IMR-90 (cell line): ENCODE results near the gene SAMD9. TPM values are rescaled to one million over a fixed set of nuclear protein-coding genes. Genes with fewer than 3 reads are reported as not detected.
A peak's percentile ranks its signal among the peaks of the same experiment; 100 is the strongest.

Source experiments
- ATAC-seq: fragments of 200-7000 bp; cut with Tn5 transposase; 2 replicates; pipeline ENCODE4 v1.9.1; 2020; ENCODE audit warnings: low read depth, mild to moderate bottlenecking, moderate library complexity
- BruUV-seq: library from RNA; stranded (reverse); fragments of 400-500 nt; replicated peaks from 2 replicates; lab custom pipeline; 2021; lab: Mats Ljungman, UMichigan
- CTCF ChIA-PET: fragments of 300-600 bp; formaldehyde crosslinking; extraction: SDS; loops from one replicate; lab custom pipeline; 2021; ENCODE audit warnings: antibody characterized with exemption; lab: Yijun Ruan, JAX
- POLR2A ChIA-PET: fragments of 300-600 bp; sonication (Branson Sonifier 250); formaldehyde crosslinking; loops from one replicate; lab custom pipeline; 2022; ENCODE audit warnings: antibody characterized with exemption; ENCODE audit not compliant: unreplicated experiment; lab: Charles Lee
- DNase-seq: peaks from one replicate; pipeline ENCODE4 v3.0.0; 2013
- H2AFZ ChIP-seq: replicated peaks from 2 replicates; pipeline ENCODE3; 2013; ENCODE audit warnings: low read length, mild to moderate bottlenecking; ENCODE audit not compliant: poor library complexity
- H2AK5ac ChIP-seq: 2 replicates; pipeline ENCODE4 v1.6.1; 2013; ENCODE audit warnings: low read depth, low read length, inconsistent platforms
- H2AK9ac ChIP-seq: replicated peaks from 2 replicates; pipeline ENCODE3; 2013; ENCODE audit warnings: mild to moderate bottlenecking, low read depth, low read length, moderate library complexity; ENCODE audit not compliant: poor library complexity
- H2BK120ac ChIP-seq: 2 replicates; pipeline ENCODE4 v1.6.1; 2013; ENCODE audit warnings: low read depth, low read length, inconsistent platforms
- H2BK15ac ChIP-seq: 3 replicates; pipeline ENCODE4 v1.6.1; 2013; ENCODE audit warnings: low read depth, low read length, inconsistent platforms
- H2BK20ac ChIP-seq: 2 replicates; pipeline ENCODE4 v1.6.1; 2013; ENCODE audit warnings: low read depth, mild to moderate bottlenecking, inconsistent platforms, low read length, moderate library complexity
- H2BK5ac ChIP-seq: 2 replicates; pipeline ENCODE4 v1.6.1; 2013; ENCODE audit warnings: mild to moderate bottlenecking, low read depth, low read length, inconsistent platforms; ENCODE audit not compliant: poor library complexity, severe bottlenecking
- H3K14ac ChIP-seq: replicated peaks from 2 replicates; pipeline ENCODE4 v1.6.1; 2013; ENCODE audit warnings: low read depth, low read length, inconsistent platforms
- H3K18ac ChIP-seq: 2 replicates; pipeline ENCODE4 v1.6.1; 2013; ENCODE audit warnings: low read depth, low read length, control low read depth
- H3K23ac ChIP-seq: 2 replicates; pipeline ENCODE4 v1.6.1; 2013; ENCODE audit warnings: low read depth, low read length, inconsistent platforms
- H3K27ac ChIP-seq: 2 replicates; pipeline ENCODE4 v1.5.1; 2013; ENCODE audit warnings: mild to moderate bottlenecking, control low read depth, low read length; ENCODE audit not compliant: insufficient read depth
- H3K27me3 ChIP-seq: 2 replicates; pipeline ENCODE4 v1.6.1; 2013; ENCODE audit warnings: low read length; ENCODE audit not compliant: control insufficient read depth, insufficient read depth
- H3K36me3 ChIP-seq: 2 replicates; pipeline ENCODE4 v1.6.1; 2013; ENCODE audit warnings: low read length, mixed read lengths; ENCODE audit not compliant: control insufficient read depth, insufficient read depth
- H3K4ac ChIP-seq: 2 replicates; pipeline ENCODE4 v1.6.1; 2013; ENCODE audit warnings: low read depth, low read length, inconsistent platforms
- H3K4me1 ChIP-seq: 2 replicates; pipeline ENCODE4 v1.6.1; 2013; ENCODE audit warnings: low read length, mixed read lengths; ENCODE audit not compliant: control insufficient read depth, insufficient read depth
- H3K4me2 ChIP-seq: 2 replicates; pipeline ENCODE4 v1.6.1; 2013; ENCODE audit warnings: low read depth, mild to moderate bottlenecking, control low read depth, low read length, moderate library complexity
- H3K4me3 ChIP-seq: 2 replicates; pipeline ENCODE4 v1.5.1; 2013; ENCODE audit warnings: low read depth, mild to moderate bottlenecking, control low read depth, low read length, moderate library complexity; ENCODE audit not compliant: insufficient read depth
- H3K56ac ChIP-seq: 2 replicates; pipeline ENCODE4 v1.6.1; 2013; ENCODE audit warnings: low read length, inconsistent platforms; ENCODE audit not compliant: insufficient read depth; ENCODE audit errors: extremely low read depth
- H3K79me1 ChIP-seq, 2 experiments: 2 replicates each; pipeline ENCODE4 v1.6.1; 2013; ENCODE audit warnings: low read length in 2 of 2, inconsistent platforms in 1 of 2, low read depth in 1 of 2
- H3K9ac ChIP-seq: 2 replicates; pipeline ENCODE4 v1.6.1; 2013; ENCODE audit warnings: low read depth, low read length, control low read depth
- H3K9me1 ChIP-seq: 2 replicates; pipeline ENCODE4 v1.6.1; 2013; ENCODE audit warnings: low read length, inconsistent platforms; ENCODE audit not compliant: insufficient read depth
- H3K9me3 ChIP-seq: 2 replicates; pipeline ENCODE4 v1.6.1; 2013; ENCODE audit warnings: low read length; ENCODE audit not compliant: control insufficient read depth, insufficient read depth
- H4K20me1 ChIP-seq: 2 replicates; pipeline ENCODE4 v1.6.1; 2013; ENCODE audit warnings: low read length, inconsistent platforms; ENCODE audit not compliant: insufficient read depth
- H4K5ac ChIP-seq: 2 replicates; pipeline ENCODE4 v1.6.1; 2013; ENCODE audit warnings: mild to moderate bottlenecking, low read depth, low read length, control low read depth
- H4K8ac ChIP-seq, 2 experiments: 2 replicates each; pipeline ENCODE4 v1.6.1; 2013; ENCODE audit warnings: low read depth in 2 of 2, low read length in 2 of 2, control low read depth in 1 of 2, inconsistent platforms in 1 of 2
- H4K91ac ChIP-seq: 2 replicates; pipeline ENCODE4 v1.6.1; 2013; ENCODE audit warnings: low read depth, low read length, inconsistent platforms; ENCODE audit not compliant: insufficient read depth
- BHLHE40 ChIP-seq: fragments of 150-350 bp; IDR thresholded peaks from 2 replicates; pipeline ENCODE4 v1.6.1; 2016; ENCODE audit warnings: mild to moderate bottlenecking, low read depth, low read length
- CEBPB ChIP-seq: IDR thresholded peaks from 2 replicates; pipeline ENCODE4 v1.6.1; 2012; ENCODE audit warnings: low read depth, low read length, improper control_type of control experiment
- CHD1 ChIP-seq: IDR thresholded peaks from 2 replicates; pipeline ENCODE4 v1.6.1; 2012; ENCODE audit warnings: low read depth, low read length, improper control_type of control experiment
- FOS ChIP-seq: fragments of 150-350 bp; IDR thresholded peaks from 2 replicates; pipeline ENCODE4 v1.6.1; 2016; ENCODE audit warnings: low read depth, low read length
- MAFK ChIP-seq: IDR thresholded peaks from 2 replicates; pipeline ENCODE4 v1.6.1; 2012; ENCODE audit warnings: low read depth, low read length, improper control_type of control experiment
- MAZ ChIP-seq: IDR thresholded peaks from 2 replicates; pipeline ENCODE4 v1.6.1; 2012; ENCODE audit warnings: low read depth, mild to moderate bottlenecking, low read length, improper control_type of control experiment, moderate library complexity, borderline replicate concordance
- MXI1 ChIP-seq: IDR thresholded peaks from 2 replicates; pipeline ENCODE4 v1.6.1; 2012; ENCODE audit warnings: low read depth, mild to moderate bottlenecking, low read length, moderate library complexity, borderline replicate concordance
- NFE2L2 ChIP-seq: fragments of 150-350 bp; IDR thresholded peaks from 2 replicates; pipeline ENCODE4 v1.6.1; 2016; ENCODE audit warnings: low read depth, mild to moderate bottlenecking, low read length
- POLR2A ChIP-seq: IDR thresholded peaks from 2 replicates; pipeline ENCODE4 v1.6.1; 2012; ENCODE audit warnings: mild to moderate bottlenecking, low read depth, low read length
- RAD21 ChIP-seq: IDR thresholded peaks from 2 replicates; pipeline ENCODE4 v1.6.1; 2012; ENCODE audit warnings: low read length, improper control_type of control experiment
- RCOR1 ChIP-seq: IDR thresholded peaks from 2 replicates; pipeline ENCODE4 v1.6.1; 2012; ENCODE audit warnings: mild to moderate bottlenecking, low read length, improper control_type of control experiment; ENCODE audit not compliant: insufficient replicate concordance
- RFX5 ChIP-seq: IDR thresholded peaks from 2 replicates; pipeline ENCODE4 v1.8.0; 2012; ENCODE audit warnings: low read depth, mild to moderate bottlenecking, low read length, moderate library complexity
- SMC3 ChIP-seq: fragments of 150-350 bp; IDR thresholded peaks from 2 replicates; pipeline ENCODE4 v1.6.1; 2016; ENCODE audit warnings: low read depth, mild to moderate bottlenecking, antibody characterized with exemption, low read length, moderate library complexity
- WGBS, 2 experiments: methylation state at CpG; one replicate each; pipeline versions ENCODE4 v1.1.5 to v1.1.7; 2013; ENCODE audit warnings: missing lambda C conversion rate in 2 of 2; ENCODE audit not compliant: insufficient read length in 1 of 2; ENCODE audit errors: extremely low coverage in 2 of 2; 5-methylcytosine and 5-hydroxymethylcytosine counted together
- dilution Hi-C: fragments of 300-500 bp; cut with HindIII; formaldehyde crosslinking; loops from one replicate; pipeline ENCODE4 v1.14.3; 2018; ENCODE audit warnings: low sequenced_read_pairs; ENCODE audit not compliant: unreplicated experiment
- in situ Hi-C: fragments of 300-500 bp; cut with MboI; formaldehyde crosslinking; loops from 3 replicates; pipeline ENCODE4 v1.14.3; 2019; ENCODE audit warnings: low sequenced_read_pairs, inconsistent platforms, mixed read lengths
- intact Hi-C: fragments of 100-400 bp; cut with micrococcal nuclease; formaldehyde crosslinking; loops from 2 replicates; pipeline ENCODE4 v1.10.0; 2022
- polyA plus RNA-seq, 3 experiments: library from polyadenylated mRNA; depleted of rRNA; stranded (reverse); fragments of >200 nt; gene quantifications; 2 replicates each; pipeline ENCODE4 v1.2.3, GENCODE V29; 2012; ENCODE audit warnings: low replicate concordance in 1 of 3
- total RNA-seq: library from RNA; depleted of rRNA; stranded (reverse); fragments of >200 nt; gene quantifications from 2 replicates; pipeline ENCODE4 v1.2.3, GENCODE V29; 2012
- TF ChIP-seq, protein P1 (sequence below): fragments of 150-350 bp; IDR thresholded peaks from 2 replicates; pipeline ENCODE4 v1.6.1; 2016; ENCODE audit warnings: low read depth, mild to moderate bottlenecking, low read length, moderate library complexity, borderline replicate concordance
- TF ChIP-seq, protein P2 (sequence below): conservative IDR thresholded peaks from 2 replicates; pipeline ENCODE4 v1.5.1; 2012; ENCODE audit warnings: mild to moderate bottlenecking, low read depth, low read length, improper control_type of control experiment
- TF ChIP-seq, protein P3 (sequence below): fragments of 150-350 bp; IDR thresholded peaks from 2 replicates; pipeline ENCODE4 v1.6.1; 2017; ENCODE audit warnings: mild to moderate bottlenecking, antibody characterized with exemption, low read length, low read depth

SAMD9 gene
- total and polyA plus RNA-seq, 2 of the 4 experiments (the other 2 are of a cell fraction): 1.9 to 9.5 TPM

DNA sequence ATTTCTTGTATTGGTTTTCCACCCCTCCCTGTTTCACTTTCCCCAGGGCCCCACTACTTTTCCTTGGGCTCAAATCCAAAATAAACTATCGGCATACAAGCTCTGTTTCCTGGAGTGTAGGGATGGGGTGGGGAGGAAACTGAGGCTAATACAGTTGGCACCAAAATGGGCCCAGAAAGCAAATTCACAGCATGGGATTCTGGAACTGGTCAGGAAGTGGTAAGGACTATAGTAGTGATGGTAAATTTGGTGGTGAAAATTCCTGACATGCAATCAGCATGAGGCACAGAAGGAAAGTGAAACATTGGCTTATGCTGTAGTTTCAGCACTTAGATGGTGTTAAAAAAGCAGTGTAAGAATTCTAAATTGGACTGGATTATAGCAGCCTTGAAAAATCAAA is 39.1 kb upstream of the SAMD9 start:
- no TSS peak for BruUV-seq
- dilution Hi-C loops: no loop called here
- ChIA-PET CTCF (interaction anchor here (0.9 kb wide), 1 partner anchor 454 kb away, joined by 3 read pairs; no protein-coding TSS in a partner anchor), POLR2A (no interaction called here)
- H3K4me2 ChIP-seq: no peak overlapping the region
- H3K79me1 ChIP-seq: no peaks in the 10 kb centered on the region
- no peak overlapping the region for H3K56ac ChIP-seq
- H2BK120ac ChIP-seq: peak overlapping the region; percentile 3; the same call in 1 of the 2 replicates
- H4K8ac ChIP-seq: no peak overlapping the region
- H3K4ac ChIP-seq: no peak overlapping the region; the same call in 1 of the 2 replicates
- H3K9ac ChIP-seq: no peak overlapping the region
- TF ChIP-seq MXI1 (no peak), RAD21 (no peak), MAZ (no peak), MAFK (no peak), FOS (no peak), CEBPB (no peak), SMC3 (no peak), RCOR1 (no peak), NFE2L2 (no peak), RFX5 (no peak), POLR2A (no peak), CHD1 (no peak), BHLHE40 (no peak)
- TF ChIP-seq, protein P1, sequence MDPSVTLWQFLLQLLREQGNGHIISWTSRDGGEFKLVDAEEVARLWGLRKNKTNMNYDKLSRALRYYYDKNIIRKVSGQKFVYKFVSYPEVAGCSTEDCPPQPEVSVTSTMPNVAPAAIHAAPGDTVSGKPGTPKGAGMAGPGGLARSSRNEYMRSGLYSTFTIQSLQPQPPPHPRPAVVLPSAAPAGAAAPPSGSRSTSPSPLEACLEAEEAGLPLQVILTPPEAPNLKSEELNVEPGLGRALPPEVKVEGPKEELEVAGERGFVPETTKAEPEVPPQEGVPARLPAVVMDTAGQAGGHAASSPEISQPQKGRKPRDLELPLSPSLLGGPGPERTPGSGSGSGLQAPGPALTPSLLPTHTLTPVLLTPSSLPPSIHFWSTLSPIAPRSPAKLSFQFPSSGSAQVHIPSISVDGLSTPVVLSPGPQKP: no peak
- TF ChIP-seq, protein P2, sequence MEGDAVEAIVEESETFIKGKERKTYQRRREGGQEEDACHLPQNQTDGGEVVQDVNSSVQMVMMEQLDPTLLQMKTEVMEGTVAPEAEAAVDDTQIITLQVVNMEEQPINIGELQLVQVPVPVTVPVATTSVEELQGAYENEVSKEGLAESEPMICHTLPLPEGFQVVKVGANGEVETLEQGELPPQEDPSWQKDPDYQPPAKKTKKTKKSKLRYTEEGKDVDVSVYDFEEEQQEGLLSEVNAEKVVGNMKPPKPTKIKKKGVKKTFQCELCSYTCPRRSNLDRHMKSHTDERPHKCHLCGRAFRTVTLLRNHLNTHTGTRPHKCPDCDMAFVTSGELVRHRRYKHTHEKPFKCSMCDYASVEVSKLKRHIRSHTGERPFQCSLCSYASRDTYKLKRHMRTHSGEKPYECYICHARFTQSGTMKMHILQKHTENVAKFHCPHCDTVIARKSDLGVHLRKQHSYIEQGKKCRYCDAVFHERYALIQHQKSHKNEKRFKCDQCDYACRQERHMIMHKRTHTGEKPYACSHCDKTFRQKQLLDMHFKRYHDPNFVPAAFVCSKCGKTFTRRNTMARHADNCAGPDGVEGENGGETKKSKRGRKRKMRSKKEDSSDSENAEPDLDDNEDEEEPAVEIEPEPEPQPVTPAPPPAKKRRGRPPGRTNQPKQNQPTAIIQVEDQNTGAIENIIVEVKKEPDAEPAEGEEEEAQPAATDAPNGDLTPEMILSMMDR: no peak
- TF ChIP-seq, protein P3, sequence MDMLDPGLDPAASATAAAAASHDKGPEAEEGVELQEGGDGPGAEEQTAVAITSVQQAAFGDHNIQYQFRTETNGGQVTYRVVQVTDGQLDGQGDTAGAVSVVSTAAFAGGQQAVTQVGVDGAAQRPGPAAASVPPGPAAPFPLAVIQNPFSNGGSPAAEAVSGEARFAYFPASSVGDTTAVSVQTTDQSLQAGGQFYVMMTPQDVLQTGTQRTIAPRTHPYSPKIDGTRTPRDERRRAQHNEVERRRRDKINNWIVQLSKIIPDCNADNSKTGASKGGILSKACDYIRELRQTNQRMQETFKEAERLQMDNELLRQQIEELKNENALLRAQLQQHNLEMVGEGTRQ: no peak
- no peak overlapping the region for H2AFZ ChIP-seq
- no peaks in the 10 kb centered on the region for H4K20me1 ChIP-seq
- H2BK5ac ChIP-seq: peak overlapping the region; percentile 28
- DNase-seq (peak; percentile 32), ATAC-seq (0 out of 2 replicates have a peak, but pooled peaks have one; percentile 29)
- H3K23ac ChIP-seq: no peak overlapping the region
- no peak overlapping the region for H4K5ac ChIP-seq
- H2BK15ac ChIP-seq: no peak overlapping the region
- no peak overlapping the region for H3K27ac ChIP-seq
- no peak overlapping the region for H3K14ac ChIP-seq
- no peak overlapping the region for H2AK5ac ChIP-seq
- H2AK9ac ChIP-seq: no peak overlapping the region
- no peak overlapping the region for H3K4me3 ChIP-seq
- intact Hi-C loops: no loop called here
- H3K36me3 ChIP-seq: no peaks in the 10 kb centered on the region
- in situ Hi-C loops: no loop called here
- H3K18ac ChIP-seq: no peak overlapping the region
- no peaks in the 10 kb centered on the region; the same call in 1 of the 2 replicates for H3K4me1 ChIP-seq
- H2BK20ac ChIP-seq: no peak overlapping the region
- H3K9me1 ChIP-seq: no peaks in the 10 kb centered on the region
- peaks cover under 1% of the 10 kb centered on the region; the same call in 1 of the 2 replicates for H3K9me3 ChIP-seq
- H4K91ac ChIP-seq: no peak overlapping the region
- no peaks in the 10 kb centered on the region for H3K27me3 ChIP-seq
- no CpG with 5 or more reads among the region's 1 CpG for WGBS, 2 experiments
